Activated CD4-positive, CD25-positive, alpha-beta regulatory T cell treated with anti-CD3 and anti-CD28 coated beads, Interleukin-2, amount 50 U/mL, for 72 hours (primary cell): ENCODE measurements around the gene NBEA.
"Not testable (repeated sequence)": the region's sequence is repeated elsewhere in the genome, so short reads cannot be mapped to it uniquely, and the experiment has no call there.

Source experiments
- DNase-seq: peaks from one replicate; pipeline ENCODE4 v3.0.0; 2021

NBEA gene

DNA sequence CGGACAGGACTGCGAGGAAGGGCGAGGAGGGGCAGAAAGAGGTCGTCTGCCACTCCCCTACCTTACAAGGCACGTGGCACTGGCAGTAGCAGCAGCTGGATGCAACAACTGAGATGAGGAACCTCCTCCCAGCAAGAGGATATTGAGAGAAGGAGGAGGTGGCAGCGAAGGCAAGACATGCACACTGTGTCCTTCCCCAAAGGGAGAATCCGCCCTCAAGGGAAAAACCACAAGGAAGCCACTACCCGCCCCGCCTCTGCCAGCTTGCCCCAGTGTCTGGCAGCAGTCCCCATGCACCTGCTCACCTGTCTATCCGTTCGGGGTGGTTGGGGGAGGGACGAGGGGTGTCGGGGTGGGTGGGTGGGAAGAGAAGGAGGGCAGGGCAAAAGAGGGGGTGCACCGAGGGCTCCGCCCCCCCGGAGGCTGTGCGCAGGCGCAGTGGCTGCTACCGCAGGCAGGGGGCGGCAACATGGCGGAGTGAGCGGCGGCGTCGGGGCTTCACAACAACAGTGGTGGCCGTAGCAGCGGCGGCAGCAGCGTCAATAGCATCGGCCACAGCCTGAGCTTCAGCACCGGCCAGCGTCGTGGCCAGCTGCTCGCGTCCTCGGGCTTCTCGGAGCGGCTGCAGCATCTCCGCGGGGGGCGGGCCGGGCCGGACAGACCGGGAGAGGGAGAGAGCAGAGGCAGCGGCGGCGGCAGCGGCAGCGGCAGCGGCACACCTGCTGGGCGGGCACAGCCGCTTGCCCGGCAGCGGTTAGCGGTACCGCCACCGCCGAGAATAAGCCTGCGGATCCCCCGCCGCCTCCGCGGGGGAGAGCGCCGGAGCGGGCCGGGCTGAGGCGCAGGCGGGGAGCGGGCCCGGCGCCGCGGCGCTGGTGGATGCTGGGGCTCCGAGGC is at the start of gene NBEA:
TSS of gene NBEA (plus strand) at position 436 of the 897 bp plus-strand sequence. CDS start 551 bp downstream, outside the sequence.
- DNase-seq, result peak; percentile 80

GRCh38 chr13:34894756-34895155 is 47.3 kb upstream of the NBEA start:
- no peak for DNase-seq

- DNase-seq, result no peak
These were observed 44.9 kb upstream of the NBEA start for GRCh38 chr13:34897220-34897619.

- no peak for DNase-seq
These were observed 42.2 kb upstream of the NBEA start for GRCh38 chr13:34899888-34900287.

GRCh38 chr13:34900288-34900739 is 41.8 kb upstream of the NBEA start:
- DNase-seq, result no peak

DNA sequence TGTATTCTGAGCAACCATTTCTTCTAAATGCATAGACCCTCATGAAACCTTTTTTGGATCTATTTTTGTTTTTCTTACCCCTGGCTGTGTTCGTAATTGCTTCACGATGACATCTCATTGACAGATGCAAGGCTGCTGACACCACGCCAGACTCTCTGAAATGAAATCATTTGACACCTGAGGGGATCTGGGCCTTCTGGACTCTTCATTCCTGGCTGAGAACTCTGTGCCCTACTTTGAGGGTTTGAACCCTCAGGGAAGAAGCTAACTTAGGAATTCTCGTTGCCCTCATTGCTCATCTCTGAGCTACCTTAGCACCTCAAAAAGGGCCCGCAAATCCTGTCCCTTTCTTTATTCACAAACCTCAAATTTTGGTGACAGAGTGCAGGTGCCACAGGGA is 40.5 kb upstream of the NBEA start:
- no peak for DNase-seq

- DNase-seq, result no peak
These were observed 30.9 kb upstream of the NBEA start for GRCh38 chr13:34911159-34911558.

GRCh38 chr13:34913040-34913439 is 29.0 kb upstream of the NBEA start:
- DNase-seq, result no peak

- no peak for DNase-seq
These were observed 27.7 kb upstream of the NBEA start for GRCh38 chr13:34914416-34914815.

DNA sequence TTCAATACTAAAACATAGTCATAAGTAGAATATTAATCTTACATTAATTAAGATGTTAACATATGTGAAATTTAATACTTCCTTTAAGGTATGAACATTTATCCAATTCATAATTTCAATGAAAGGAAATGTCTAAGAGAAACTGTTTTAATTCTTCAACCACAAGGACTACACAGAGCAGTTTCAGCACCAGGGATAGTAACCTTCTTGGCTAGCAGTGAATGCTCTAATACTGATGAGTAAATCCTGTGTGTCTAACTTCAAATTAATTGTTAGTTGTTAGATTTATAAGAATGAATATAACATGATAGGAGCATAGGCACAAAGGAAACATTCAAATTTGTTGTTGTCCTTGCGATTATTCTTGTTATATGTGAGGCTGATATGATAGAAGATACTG is 15.6 kb upstream of the NBEA start:
- DNase-seq, result no peak

DNA sequence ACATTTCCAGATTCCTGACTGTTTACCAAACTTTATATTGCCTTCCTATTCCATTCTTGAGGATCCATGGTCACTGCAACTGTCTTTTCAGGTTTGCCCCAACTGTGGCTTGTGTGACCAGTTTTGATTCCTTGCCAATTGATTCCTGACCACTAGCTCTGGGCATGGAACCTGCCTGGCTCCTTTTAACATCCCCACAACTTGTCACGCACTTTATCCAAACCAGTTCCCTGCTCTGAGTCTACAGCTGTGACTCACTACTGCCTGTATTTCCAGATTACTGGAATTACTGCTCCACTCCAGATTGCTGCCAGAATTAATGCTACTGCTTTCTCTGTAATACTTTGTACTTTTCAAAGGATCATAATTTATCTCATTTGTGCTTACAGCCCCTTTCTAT is 13.4 kb upstream of the NBEA start:
- not testable (repeated sequence) for DNase-seq

DNA sequence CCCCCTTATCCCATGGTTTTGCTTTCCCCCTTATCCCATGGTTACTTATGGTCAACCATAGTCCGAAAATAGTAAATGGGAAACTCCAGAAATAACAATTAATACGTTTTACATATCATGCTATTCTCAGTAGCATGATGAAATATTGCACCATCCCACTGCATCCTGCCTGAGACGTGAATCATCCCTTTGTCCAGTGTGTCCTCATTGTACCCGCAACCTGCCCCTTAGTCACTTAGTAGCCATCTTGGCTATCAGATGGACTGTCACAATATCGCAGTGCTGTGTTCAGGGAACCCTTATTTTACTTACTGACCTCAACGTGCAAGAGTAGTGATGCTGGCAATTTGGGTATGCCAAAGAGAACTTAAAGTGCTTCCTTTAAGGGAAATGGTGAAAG is 10.5 kb upstream of the NBEA start:
- DNase-seq, result no peak

- DNase-seq, result no peak
These were observed 8.7 kb upstream of the NBEA start for GRCh38 chr13:34933349-34933748.

DNA sequence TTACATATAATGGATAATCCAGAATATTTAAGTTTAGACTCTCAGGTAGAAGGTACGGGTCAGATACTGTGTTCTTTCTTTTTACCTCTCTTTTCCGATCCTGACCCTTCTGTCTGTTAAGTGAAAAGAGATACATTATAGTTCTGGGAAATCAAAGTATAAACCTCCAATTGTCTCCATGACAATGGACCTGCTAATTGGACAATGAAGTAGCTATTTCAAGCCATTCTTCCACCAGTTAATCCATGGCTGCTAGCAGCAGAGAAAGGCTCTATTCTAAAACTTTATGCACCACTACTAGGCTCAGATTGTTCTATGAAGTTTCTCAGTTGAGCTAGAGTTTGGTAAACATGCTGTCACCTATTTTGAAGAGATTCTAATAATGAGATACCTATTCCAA is 8.3 kb upstream of the NBEA start:
- no peak for DNase-seq

DNA sequence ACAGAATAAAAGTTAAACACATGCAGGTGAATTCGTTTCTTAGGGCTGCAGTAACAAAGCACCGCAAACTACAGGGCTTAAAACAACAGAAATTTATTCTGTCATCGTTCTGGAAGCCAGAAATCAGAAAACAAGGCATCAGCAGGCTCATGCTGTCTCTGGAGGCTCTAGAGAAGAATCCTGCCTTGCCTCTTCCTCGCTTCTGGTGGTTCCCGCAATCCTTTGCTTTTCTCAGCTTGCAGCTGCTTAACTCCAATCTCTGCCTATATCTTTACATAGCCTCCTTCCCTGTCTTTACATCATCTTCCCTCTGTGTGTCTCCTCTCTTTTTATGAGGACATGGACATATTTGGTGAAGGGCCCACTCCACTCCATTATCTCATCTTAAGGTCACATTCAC is 6.2 kb upstream of the NBEA start:
- no peak for DNase-seq

DNA sequence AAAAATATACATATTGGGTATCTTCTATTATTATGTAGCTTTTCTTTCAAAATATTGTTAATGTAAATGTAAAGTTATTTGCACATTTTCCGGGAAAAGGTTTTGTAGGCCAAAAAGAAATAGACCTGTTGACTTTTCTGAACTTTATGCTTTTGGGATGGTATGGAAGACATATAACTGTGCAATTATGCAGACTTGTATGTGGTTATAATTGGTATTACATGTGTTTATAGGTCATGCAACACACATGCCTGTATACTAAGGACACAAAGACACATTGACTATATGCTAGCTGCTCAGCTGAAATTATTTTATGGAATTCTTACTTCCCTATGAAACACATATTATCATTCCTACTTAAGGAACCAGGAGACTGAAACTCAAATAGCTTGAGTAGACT is 2.3 kb upstream of the NBEA start:
- DNase-seq, result no peak

DNA sequence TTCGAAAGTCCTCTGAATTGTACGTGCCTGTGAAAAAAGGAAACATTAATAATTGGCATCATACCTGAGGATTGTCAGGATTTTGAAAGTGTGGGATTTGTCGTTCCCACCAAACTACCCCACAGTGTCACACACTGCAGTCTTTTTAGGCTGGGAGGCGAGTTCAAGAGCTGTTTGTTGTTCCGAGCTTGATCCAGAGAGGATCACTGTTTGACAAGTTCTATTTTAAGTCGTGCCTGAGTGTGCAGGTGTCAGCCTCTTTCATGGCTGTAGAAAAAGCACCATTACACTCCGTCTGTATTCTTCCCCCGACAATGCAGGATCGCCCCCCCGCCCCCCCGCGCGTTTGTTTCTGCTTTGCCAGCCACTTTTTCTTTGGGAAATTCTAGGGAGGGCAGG is 635 bp upstream of the NBEA start:
- no peak for DNase-seq

GRCh38 chr13:34942732-34943435 is 814 bp downstream of the NBEA start:
- peak; percentile 29 for DNase-seq

DNA sequence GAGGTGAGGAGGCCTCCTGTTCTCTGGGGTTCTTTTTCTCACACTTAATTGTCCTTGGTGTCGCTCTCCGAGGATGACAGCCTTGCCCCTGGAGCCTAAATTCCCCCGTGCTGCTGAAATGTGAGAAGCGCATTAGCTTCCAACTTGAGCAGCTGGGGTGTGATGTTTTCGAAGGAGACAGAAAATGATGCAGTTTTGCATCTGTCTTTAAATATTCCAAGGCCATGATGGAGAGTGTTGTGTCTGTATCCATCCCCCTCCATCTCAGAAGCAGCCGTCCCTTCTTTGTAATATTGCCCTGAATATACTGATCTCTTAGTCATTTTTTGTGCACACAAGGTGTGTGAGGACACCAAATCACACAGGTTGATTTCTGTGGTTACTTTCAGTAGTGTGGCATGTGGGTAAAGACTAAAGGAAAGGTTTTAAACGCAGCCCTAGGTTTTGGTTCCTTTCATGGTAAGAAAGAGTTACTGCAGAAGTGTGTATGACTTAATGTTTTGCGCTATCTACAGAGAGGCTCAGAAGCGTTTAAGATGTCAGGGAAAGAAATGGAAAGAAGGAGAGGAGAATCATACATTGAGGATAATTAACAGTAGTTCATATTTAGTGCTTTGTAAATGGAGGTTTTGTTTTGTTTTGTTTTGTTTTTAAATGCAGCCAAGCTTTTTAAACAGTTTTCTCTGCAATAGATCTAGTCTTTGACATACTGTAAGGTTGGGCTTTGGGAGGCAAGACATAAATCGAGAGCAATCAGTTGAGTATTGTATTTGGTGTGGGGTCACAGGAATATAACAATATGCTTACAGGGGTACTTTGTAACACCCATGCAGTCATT is 1.6 kb downstream of the NBEA start:
- no peak for DNase-seq

DNA sequence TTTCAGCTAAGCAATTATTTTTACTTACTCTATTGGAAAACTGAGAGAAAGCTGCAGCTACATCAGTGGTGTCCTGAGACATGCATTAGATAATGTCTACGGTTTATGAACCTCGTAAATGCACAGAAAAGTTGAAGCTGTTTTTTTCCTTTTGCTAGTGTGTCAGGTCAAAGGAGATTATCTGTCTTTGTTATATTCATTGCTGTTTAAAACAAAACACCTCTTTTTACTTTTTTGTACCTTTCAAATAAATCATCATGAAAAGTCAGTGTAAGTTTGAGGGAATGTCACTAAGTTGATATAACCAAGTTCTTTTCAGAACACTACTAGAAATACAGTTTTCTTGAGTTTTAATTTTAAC is 2.2 kb downstream of the NBEA start:
- no peak for DNase-seq

DNA sequence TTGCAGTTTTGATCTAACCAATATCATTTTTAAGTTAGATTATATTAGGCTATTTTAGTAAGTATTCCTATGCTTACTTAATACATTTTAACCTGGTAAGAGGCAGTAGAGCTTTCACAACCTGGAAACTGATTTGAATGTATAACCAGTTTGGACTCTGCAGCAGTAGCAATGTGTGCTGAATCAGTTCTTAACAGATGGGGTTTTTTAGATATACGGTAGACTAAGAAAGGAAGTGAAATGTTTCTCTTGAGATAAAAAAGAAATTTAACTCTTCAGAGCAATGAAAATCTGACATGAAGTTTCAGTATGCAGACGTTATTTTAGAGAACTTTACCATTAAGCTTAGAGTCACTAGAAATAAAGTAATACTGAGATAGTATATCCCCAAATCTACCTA is 2.7 kb downstream of the NBEA start:
- DNase-seq, result no peak

- DNase-seq, result no peak
These were observed 9.5 kb downstream of the NBEA start for GRCh38 chr13:34951528-34951927.

- no peak for DNase-seq
These were observed 17.4 kb downstream of the NBEA start for GRCh38 chr13:34959489-34959888.
